Renal cortical epithelial cell (primary cell): Measurements from ENCODE around the gene IRX6. TPM values are rescaled to one million over a fixed set of nuclear protein-coding genes. Genes with fewer than 3 reads are reported as not detected.
A peak's percentile ranks its signal among the peaks of the same experiment; 100 is the strongest.

Source experiments
- DNase-seq: peaks from one replicate; pipeline ENCODE4 v3.0.0-alpha.2; 2011; ENCODE audit warnings: low read depth
- total RNA-seq: library from RNA; depleted of rRNA; stranded (reverse); fragments of >200 nt; gene quantifications from 2 replicates; pipeline ENCODE4 v1.2.3, GENCODE V29; 2014

Gene IRX6
- total RNA-seq, 1 donor from 2014 or later = 0.10 TPM

- DNase-seq = no peak
These were observed 44.0 kb downstream of the IRX6 start for GRCh38 chr16:55367866-55368603.

DNA sequence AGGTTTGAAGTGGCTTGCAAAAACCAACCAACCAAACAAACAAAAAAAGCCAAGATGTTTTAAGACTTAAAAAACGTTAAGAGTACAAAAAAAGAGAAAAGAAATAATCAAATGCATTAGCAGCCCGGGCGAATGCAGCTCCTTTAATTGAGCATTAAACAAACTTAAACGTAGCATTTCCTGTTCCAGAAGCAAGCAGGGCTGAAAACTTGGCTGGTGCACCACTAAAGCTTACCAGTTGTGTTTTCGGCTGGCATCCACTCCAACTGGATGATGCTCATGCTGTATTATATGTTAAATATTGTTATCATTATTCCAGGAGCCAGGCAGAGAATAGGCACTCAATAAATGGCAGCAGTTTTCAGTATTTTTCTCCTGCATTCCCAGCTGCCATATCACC, 45.1 kb downstream of the IRX6 start:
- no peak for DNase-seq

DNA sequence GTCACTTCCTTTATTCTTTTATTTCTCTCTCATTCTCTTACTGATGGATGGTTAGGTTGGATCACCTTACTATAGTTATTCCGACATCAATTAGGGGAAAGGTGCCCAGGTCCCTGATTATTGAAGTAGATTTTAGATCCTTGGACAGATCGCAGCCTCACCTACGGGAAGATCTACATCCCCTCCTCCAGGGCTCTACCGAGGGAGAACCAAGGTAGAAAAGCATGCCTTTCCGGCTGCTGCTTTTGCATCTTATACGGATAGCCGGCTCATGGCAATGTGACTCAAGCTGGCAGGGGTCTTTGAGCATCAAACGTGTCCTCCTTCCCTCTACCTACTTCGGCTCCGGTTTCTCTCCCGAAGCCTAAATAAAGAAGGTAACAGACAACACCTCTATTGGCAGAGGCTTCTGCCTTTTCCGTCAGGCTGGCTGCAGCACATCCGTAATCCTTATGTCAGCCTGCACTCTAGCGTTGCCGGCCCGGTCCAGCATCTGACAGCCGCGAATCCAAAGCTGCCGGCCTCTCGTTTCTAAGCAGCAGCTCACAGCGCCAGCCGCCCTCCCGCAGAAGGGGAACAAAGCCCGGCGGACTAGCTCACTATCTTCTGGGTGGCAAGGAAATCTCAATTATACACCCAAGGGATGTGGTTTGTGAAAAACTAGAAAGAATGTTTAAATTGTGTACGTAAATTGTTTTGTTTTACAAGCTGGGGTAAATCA, 46.9 kb downstream of the IRX6 start:
- peak; percentile 6 for DNase-seq

DNA sequence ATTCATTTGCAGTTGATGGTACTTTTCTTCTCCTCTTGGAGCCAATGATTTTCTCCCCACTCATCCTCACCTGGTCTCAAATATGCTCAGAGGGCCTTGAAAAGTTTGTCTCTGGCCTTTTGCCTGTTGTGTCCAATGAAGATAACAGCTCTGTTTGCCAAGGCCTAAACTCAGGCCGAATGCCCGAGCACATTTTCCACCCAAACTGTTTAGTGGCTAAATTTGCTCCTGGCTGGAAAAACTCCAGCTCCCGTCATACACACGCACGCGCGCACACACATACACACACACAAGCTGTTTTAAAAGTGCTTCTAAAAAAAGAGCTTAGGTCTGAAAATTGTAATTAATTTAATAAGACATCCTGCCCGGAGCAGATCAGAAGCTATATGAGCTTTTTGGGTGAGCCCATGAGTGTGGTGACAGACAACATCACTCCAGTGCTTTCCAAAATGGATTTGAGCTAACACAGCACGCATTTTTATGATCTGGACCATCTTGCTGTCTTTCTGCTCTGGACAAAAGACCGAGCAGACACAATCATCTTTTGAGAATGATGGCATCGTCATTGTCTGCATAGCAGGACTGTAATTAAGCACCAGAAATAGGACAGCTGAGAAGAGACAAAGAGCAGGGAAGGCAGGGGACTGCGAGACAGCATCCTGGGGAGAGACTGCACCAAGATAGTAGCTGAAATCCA, 48.9 kb downstream of the IRX6 start:
- DNase-seq = no peak

DNA sequence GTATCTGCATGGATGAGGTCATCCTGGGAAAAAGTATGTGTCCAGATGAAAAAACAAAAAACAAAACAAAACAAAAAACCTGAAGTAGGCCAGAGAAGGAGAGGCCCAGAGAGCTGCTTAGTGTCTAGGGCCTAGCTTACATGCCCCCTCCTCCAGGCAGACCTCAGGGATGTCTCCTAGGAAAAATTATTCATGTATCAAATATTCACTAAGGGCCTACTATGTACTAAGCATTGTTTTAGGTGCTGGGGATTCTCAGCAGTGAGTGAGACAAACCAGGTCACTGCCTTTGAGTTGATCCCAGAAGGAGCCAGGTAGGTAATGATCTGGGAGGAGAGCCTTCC, 49.5 kb downstream of the IRX6 start:
- no peak for DNase-seq

DNA sequence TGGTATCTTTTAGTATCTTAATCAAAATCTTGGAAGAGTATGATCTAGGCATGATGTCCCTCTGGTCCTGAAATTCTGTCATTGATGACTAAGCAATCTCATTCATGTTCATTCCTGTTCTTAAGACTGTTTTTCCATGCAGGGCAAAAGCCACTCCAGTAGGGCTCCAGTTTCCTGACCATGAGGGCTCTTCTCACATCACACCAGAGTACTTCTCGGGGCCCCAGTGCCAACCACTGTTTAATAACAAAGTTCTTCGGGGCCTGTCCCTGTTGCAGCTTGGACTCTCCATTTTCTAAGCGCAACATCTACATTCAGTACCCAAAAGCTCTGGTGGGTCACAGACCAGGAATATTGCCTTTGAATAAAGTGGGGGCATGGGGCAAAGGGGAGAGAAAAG, 52.0 kb downstream of the IRX6 start:
- DNase-seq = no peak

GRCh38 chr16:55376567-55377167, 52.7 kb downstream of the IRX6 start:
- DNase-seq = no peak

GRCh38 chr16:55377840-55378239, 53.8 kb downstream of the IRX6 start:
- no peak for DNase-seq

GRCh38 chr16:55378616-55379015, 54.6 kb downstream of the IRX6 start:
- no peak for DNase-seq

- no peak for DNase-seq
These were observed 55.4 kb downstream of the IRX6 start for GRCh38 chr16:55379371-55379770.

DNA sequence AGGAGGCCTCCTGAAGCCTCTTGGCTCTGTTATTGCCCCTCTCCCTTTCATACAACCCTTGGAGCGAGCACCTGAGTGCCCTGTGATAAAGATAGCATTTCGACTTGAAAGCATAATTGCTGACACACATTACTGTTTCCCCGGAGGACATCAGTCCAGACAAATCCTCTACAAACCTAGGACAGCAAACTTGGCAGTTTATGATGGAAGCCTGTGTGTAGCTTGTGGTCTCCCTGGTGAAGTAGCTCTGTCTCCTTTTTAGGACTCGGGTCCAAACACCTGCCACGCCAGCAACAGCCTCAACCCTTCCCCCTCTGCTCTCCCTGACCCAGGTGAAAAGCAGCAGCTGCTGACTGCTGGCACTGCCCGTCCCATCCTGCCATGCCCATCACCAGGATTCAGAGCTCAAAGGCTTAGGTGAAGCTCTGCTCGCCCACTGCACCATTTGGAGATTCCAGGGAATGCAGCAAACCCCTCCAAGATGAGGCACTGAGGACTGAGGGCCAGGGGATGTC, 55.9 kb downstream of the IRX6 start:
- DNase-seq = no peak

Other genes with a start within 250 kb of the IRX6 start
- gene MMP2, start 155.0 kb downstream of the IRX6 start, total RNA-seq = 7.1 and 211 TPM in 2 replicates
- 5.2 and 9.7 TPM in 2 replicates for gene LPCAT2, start 184.9 kb downstream of the IRX6 start, total RNA-seq
- 0.17 and 0.30 TPM in 2 replicates for gene CAPNS2, start 242.5 kb downstream of the IRX6 start, total RNA-seq